ENCODE results near the gene PPARG.

The PPARG gene

DNA sequence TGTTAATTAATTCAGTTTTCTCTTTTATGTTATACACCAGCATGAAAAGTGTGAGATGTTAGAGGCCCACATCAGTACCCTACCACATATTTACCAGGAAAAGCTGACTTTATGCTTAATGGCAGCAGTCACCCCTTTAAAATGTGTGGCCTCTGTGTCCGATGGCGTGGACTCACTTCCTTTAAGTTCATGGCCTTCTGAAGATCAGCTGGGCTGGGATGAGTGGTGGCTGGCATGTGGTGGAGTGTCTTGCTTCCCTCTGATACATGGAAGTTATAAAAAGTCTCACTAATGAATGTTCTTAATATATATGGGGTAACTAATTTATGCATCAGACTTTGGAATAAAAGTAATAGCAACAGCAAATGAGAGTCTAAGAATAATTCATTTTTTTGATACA, 32.1 kb downstream of the PPARG start:
- no peaks in the 10 kb centered on the region for H4K20me1 ChIP-seq (ENCODE audit: insufficient read depth, low read length)
- no peak overlapping the region for H3K4me2 ChIP-seq (ENCODE audit: insufficient read depth, low read length)
- no peaks in the 10 kb centered on the region for H3K36me3 ChIP-seq (ENCODE audit: insufficient read depth, low read length)
- H3K4me1 ChIP-seq (ENCODE audit: insufficient read depth, low read length), result peaks cover 6% of the 10 kb centered on the region; the same call in 1 of the 2 replicates
- no peak overlapping the region for H3K27ac ChIP-seq (ENCODE audit: low read length)
- no peak overlapping the region for H3K4me3 ChIP-seq (ENCODE audit: low read depth in 1 of 2, low read length in 2 of 2)
- H2AFZ ChIP-seq (ENCODE audit: low read depth, low read length), result no peak overlapping the region
- ATAC-seq (ENCODE audit: insufficient read depth, low read depth), result no peak
- no peak for DNase-seq
- no peak for TF ChIP-seq EZH2 (IDR thresholded peaks at IDR 0.05; ENCODE audit: borderline replicate concordance, low read depth, low read length, severe bottlenecking)
- TF ChIP-seq, protein P1, sequence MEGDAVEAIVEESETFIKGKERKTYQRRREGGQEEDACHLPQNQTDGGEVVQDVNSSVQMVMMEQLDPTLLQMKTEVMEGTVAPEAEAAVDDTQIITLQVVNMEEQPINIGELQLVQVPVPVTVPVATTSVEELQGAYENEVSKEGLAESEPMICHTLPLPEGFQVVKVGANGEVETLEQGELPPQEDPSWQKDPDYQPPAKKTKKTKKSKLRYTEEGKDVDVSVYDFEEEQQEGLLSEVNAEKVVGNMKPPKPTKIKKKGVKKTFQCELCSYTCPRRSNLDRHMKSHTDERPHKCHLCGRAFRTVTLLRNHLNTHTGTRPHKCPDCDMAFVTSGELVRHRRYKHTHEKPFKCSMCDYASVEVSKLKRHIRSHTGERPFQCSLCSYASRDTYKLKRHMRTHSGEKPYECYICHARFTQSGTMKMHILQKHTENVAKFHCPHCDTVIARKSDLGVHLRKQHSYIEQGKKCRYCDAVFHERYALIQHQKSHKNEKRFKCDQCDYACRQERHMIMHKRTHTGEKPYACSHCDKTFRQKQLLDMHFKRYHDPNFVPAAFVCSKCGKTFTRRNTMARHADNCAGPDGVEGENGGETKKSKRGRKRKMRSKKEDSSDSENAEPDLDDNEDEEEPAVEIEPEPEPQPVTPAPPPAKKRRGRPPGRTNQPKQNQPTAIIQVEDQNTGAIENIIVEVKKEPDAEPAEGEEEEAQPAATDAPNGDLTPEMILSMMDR (IDR thresholded peaks at IDR 0.05; ENCODE audit: borderline replicate concordance, extremely low read depth, low read length, poor library complexity, severe bottlenecking), result no peak
- no peak overlapping the region for H3K9ac ChIP-seq (ENCODE audit: low read depth, low read length)
- no peaks in the 10 kb centered on the region for H3K79me2 ChIP-seq (ENCODE audit: insufficient read depth, low read length)
- H3K27me3 ChIP-seq (ENCODE audit: insufficient read depth, low read length, poor library complexity), result no peaks in the 10 kb centered on the region
- H3K9me3 ChIP-seq (ENCODE audit: insufficient read depth, low read length, severe bottlenecking), result no peaks in the 10 kb centered on the region

GRCh38 chr3:12323237-12323636, 34.4 kb downstream of the PPARG start:
- H3K4me3 ChIP-seq (ENCODE audit: low read depth in 1 of 2, low read length in 2 of 2), result no peak overlapping the region
- H3K4me1 ChIP-seq (ENCODE audit: insufficient read depth, low read length), result no peaks in the 10 kb centered on the region
- TF ChIP-seq, protein P1 (IDR thresholded peaks at IDR 0.05; ENCODE audit: borderline replicate concordance, extremely low read depth, low read length, poor library complexity, severe bottlenecking), result no peak
- no peak for TF ChIP-seq EZH2 (IDR thresholded peaks at IDR 0.05; ENCODE audit: borderline replicate concordance, low read depth, low read length, severe bottlenecking)
- H3K9me3 ChIP-seq (ENCODE audit: insufficient read depth, low read length, severe bottlenecking), result no peaks in the 10 kb centered on the region
- H3K27ac ChIP-seq (ENCODE audit: low read length), result no peak overlapping the region
- no peaks in the 10 kb centered on the region for H4K20me1 ChIP-seq (ENCODE audit: insufficient read depth, low read length)
- H3K36me3 ChIP-seq (ENCODE audit: insufficient read depth, low read length), result no peaks in the 10 kb centered on the region
- H3K79me2 ChIP-seq (ENCODE audit: insufficient read depth, low read length), result no peaks in the 10 kb centered on the region
- H2AFZ ChIP-seq (ENCODE audit: low read depth, low read length), result no peak overlapping the region
- no peak overlapping the region for H3K9ac ChIP-seq (ENCODE audit: low read depth, low read length)
- H3K27me3 ChIP-seq (ENCODE audit: insufficient read depth, low read length, poor library complexity), result no peaks in the 10 kb centered on the region
- ATAC-seq (ENCODE audit: insufficient read depth, low read depth) (no peak), DNase-seq (no peak)
- no peak overlapping the region for H3K4me2 ChIP-seq (ENCODE audit: insufficient read depth, low read length)

- Histone ChIP-seq H3K36me3 (ENCODE audit: insufficient read depth, low read length) (no peaks in the 10 kb centered on the region), H3K4me2 (ENCODE audit: insufficient read depth, low read length) (no peak overlapping the region), H3K4me1 (ENCODE audit: insufficient read depth, low read length) (peaks cover 6% of the 10 kb centered on the region; the same call in 1 of the 2 replicates), H3K4me3 (ENCODE audit: low read depth in 1 of 2, low read length in 2 of 2) (no peak overlapping the region), H3K27ac (ENCODE audit: low read length) (no peak overlapping the region), H3K79me2 (ENCODE audit: insufficient read depth, low read length) (no peaks in the 10 kb centered on the region), H4K20me1 (ENCODE audit: insufficient read depth, low read length) (no peaks in the 10 kb centered on the region), H3K9ac (ENCODE audit: low read depth, low read length) (no peak overlapping the region), H3K9me3 (ENCODE audit: insufficient read depth, low read length, severe bottlenecking) (no peaks in the 10 kb centered on the region), H3K27me3 (ENCODE audit: insufficient read depth, low read length, poor library complexity) (no peaks in the 10 kb centered on the region), H2AFZ (ENCODE audit: low read depth, low read length) (no peak overlapping the region)
- no peak for TF ChIP-seq EZH2 (IDR thresholded peaks at IDR 0.05; ENCODE audit: borderline replicate concordance, low read depth, low read length, severe bottlenecking)
- TF ChIP-seq, protein P1 (IDR thresholded peaks at IDR 0.05; ENCODE audit: borderline replicate concordance, extremely low read depth, low read length, poor library complexity, severe bottlenecking), result no peak
- DNase-seq, result no peak
- ATAC-seq (ENCODE audit: insufficient read depth, low read depth), result no peak
Measured at GRCh38 chr3:12325586-12326515, 37.0 kb downstream of the PPARG start.
